ENCODE results near the gene HASPIN. TPM values are rescaled to one million over a fixed set of nuclear protein-coding genes. Genes with fewer than 3 reads are reported as not detected.
"Not testable (repeated sequence)": the region's sequence is repeated elsewhere in the genome, so short reads cannot be mapped to it uniquely, and the experiment has no call there.

The HASPIN gene
- total RNA-seq, 4 donors from 2014 or later, result 1.2 TPM; not detected in 3

DNA sequence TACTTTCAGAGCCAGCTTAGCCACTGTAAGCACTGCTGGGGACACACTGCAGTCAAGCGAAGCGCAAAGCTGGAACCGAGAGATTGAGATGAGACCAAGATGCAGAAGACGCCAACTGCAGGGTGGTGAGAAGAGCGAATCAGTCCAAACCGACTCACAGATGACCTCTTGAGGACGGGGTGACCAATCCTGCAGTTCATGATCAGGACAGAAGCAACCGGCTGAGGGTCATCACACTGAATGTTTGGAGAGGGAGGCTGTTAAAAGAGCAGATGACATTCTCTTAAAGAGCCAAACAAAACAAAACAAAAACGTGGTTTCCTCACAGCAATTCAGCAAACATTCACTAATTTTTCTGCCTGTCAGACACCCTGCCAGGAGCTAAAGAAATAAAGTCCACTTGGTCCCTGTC lies 8.5 kb downstream of the HASPIN start:
- peak in 2 of 3 donors; percentile 66 to 79 for DNase-seq
- Histone ChIP-seq H3K4me3 (no peak overlapping the region), H3K27ac (peak overlapping the region in 2 of 4 donors; percentile 23 to 39)

DNA sequence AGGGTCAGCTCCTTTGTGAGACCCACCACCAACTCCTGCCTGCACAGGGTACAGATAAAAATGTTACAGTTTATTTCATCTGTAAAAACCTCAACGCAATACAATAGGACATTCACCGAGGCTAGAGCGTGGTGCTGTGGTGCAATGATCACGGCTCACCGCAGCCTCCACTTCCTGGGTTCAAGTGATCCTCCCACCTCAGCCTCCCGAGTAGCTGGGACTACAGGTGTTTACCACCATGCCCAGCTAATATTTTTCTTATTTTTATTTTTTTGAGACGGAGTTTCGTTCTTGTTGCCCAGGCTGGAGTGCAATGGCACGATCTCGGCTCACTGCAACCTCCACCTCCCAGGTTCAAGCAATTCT lies 11.2 kb downstream of the HASPIN start:
- not testable (repeated sequence) for H3K36me3 ChIP-seq, H3K9me3 ChIP-seq, DNase-seq, H3K27me3 ChIP-seq, H3K4me3 ChIP-seq, H3K27ac ChIP-seq
- H3K4me1 ChIP-seq, result peaks cover 0 to 21% (median 6%) of the 10 kb centered on the region in 4 donors

More for the DNA sequence above, 8.5 kb downstream of the HASPIN start:
- Histone ChIP-seq H3K4me1 (no peaks in the 10 kb centered on the region), H3K9me3 (no peaks in the 10 kb centered on the region), H3K27me3 (no peaks in the 10 kb centered on the region), H3K36me3 (no peaks in the 10 kb centered on the region)
- no peak for TF ChIP-seq POLR2A (IDR thresholded peaks at IDR 0.05)
- TF ChIP-seq, protein P1, sequence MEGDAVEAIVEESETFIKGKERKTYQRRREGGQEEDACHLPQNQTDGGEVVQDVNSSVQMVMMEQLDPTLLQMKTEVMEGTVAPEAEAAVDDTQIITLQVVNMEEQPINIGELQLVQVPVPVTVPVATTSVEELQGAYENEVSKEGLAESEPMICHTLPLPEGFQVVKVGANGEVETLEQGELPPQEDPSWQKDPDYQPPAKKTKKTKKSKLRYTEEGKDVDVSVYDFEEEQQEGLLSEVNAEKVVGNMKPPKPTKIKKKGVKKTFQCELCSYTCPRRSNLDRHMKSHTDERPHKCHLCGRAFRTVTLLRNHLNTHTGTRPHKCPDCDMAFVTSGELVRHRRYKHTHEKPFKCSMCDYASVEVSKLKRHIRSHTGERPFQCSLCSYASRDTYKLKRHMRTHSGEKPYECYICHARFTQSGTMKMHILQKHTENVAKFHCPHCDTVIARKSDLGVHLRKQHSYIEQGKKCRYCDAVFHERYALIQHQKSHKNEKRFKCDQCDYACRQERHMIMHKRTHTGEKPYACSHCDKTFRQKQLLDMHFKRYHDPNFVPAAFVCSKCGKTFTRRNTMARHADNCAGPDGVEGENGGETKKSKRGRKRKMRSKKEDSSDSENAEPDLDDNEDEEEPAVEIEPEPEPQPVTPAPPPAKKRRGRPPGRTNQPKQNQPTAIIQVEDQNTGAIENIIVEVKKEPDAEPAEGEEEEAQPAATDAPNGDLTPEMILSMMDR (IDR thresholded peaks at IDR 0.05), result peak in 3 of 6 experiments; percentile 10 to 38 (median 31)

DNA sequence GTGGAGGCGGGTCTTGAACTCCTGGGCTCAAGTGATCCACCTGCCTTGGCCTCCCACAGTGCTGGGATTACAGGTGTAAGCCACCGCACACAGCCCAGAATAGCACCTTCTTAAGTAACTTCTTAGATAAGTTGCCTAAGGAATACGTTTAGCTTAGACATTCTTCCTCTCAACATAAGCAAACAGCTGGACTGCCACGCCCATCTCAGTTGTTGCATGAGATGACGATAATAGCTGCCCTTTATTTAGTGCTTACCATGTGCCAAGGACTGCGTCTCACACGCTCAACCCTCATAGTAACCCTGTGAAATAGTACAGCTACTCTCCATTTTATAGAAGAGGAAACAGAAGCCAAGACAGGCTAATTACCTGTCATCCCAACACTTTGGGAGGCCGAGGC lies 11.8 kb downstream of the HASPIN start:
- Histone ChIP-seq H3K27me3 (no peaks in the 10 kb centered on the region), H3K4me1 (peaks cover 0 to 22% (median 6%) of the 10 kb centered on the region in 4 donors), H3K4me3 (no peak overlapping the region), H3K27ac (no peak overlapping the region), H3K36me3 (no peaks in the 10 kb centered on the region), H3K9me3 (no peaks in the 10 kb centered on the region)
- no peak for DNase-seq
- TF ChIP-seq, protein P1 (IDR thresholded peaks at IDR 0.05), result no peak
- no peak for TF ChIP-seq POLR2A (IDR thresholded peaks at IDR 0.05)

DNA sequence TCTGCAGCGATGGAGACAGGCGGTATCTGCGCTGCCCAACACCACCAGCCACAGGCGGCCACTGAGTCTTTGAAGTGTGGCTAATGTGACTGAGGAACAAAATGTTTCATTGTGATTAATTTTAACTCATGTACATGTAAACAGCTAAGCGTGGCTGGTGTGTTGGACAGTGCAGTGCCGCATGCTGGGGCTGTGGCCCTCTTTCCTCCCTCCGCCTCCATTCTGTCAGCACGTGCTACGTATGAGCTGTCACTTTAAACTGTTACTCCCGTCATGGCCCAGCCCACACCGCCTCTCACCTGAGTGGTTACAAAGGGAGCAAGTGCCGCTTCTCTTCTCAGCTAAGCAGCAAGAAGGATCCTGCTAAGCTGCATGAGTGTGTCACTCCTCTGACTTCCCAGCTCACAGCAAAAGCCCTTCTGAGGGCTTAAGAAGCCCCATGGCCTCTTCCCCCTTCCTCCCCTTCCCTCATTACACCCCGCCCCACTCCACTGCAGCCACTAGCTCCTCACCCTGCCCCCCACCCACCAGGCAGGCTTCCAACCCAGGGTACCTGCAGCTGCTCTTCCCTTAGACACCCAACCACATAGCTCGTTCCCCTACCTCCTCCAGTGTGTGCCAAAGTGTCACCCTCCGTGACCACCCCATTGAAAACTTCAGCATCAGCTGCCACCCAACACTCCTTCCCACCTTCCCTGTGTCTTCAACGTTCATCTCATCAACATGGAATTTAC lies 15.0 kb downstream of the HASPIN start:
- H3K27ac ChIP-seq, result peak overlapping the region; percentile 37 to 78 (median 58)

DNA sequence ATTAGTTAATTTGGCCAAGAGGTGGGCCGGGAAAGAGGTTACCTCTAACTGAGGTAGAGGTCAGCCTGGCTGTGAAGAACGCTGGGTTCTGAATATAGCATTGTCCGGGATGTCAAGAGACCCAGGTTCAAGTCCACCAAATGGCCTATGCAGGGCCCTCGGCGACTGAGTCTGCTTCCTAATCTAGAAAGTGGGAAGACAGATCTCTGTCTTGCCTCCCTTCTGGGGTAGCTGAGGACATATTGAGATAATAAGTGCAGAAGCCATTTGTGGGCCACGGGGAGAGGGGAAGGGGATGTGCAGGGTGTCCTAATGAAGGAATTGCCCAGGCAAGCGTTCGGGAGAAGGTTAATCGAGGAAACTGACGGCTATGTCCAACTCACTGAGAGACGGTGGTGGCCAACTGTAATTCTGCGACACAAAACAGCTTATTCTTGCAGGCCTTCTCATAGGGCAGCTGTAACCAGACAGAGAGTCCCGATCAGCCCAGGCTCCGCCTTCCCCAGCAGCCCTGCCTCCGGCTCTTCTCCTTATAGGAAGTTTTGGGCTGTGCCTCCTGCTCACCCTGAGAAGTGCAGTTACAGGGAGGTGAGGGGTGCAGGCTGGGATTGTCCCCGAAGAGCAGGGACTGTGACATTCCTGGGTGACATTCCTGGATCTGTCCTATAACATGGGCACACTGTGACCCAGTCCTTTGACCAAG lies 15.9 kb downstream of the HASPIN start:
- TF ChIP-seq, protein P1 (IDR thresholded peaks at IDR 0.05), result no peak
- TF ChIP-seq POLR2A (IDR thresholded peaks at IDR 0.05), result no peak
- H3K4me1 ChIP-seq, result peaks cover 0 to 22% (median 6%) of the 10 kb centered on the region in 4 donors
- no peak overlapping the region for H3K4me3 ChIP-seq
- H3K36me3 ChIP-seq, result no peaks in the 10 kb centered on the region
- H3K27me3 ChIP-seq, result no peaks in the 10 kb centered on the region
- no peak for DNase-seq
- H3K9me3 ChIP-seq, result no peaks in the 10 kb centered on the region
- peak overlapping the region in 2 of 4 donors; percentile 66 to 78 for H3K27ac ChIP-seq

More for the DNA sequence above, 15.0 kb downstream of the HASPIN start:
- no peak for TF ChIP-seq POLR2A (IDR thresholded peaks at IDR 0.05)
- TF ChIP-seq, protein P1 (IDR thresholded peaks at IDR 0.05), result no peak
- Histone ChIP-seq H3K36me3 (no peaks in the 10 kb centered on the region), H3K27me3 (no peaks in the 10 kb centered on the region), H3K4me1 (peaks cover 0 to 22% (median 6%) of the 10 kb centered on the region in 4 donors), H3K9me3 (no peaks in the 10 kb centered on the region), H3K4me3 (no peak overlapping the region)
- DNase-seq, result peak; percentile 66 to 89 (median 73)

DNA sequence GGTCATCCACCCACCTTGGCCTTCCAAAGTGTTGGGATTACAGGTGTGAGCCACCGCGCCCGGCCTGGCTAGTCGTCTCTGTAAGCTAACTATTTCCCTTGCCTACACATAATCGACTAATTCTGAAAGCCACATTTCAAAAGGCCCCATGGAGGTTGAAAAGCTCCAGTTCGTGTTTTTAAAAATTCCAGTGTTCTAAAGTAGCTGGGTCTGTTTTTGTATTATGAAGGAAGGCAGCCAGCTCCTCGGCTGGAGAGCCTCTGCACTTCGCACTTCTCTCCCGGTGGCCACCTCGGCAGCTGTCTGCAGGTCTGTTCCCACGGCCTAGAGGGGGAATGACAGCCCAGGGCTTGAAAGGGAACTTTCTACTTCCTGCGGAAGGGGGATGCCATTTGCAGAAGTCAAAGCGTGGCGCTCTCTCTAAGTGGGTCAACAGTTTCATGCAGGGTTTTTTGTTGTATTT lies 16.9 kb downstream of the HASPIN start:
- DNase-seq, result peak in 2 of 3 donors; percentile 69 to 72
- TF ChIP-seq POLR2A (IDR thresholded peaks at IDR 0.05), result no peak
- TF ChIP-seq, protein P1 (IDR thresholded peaks at IDR 0.05), result no peak
- H3K9me3 ChIP-seq, result no peaks in the 10 kb centered on the region
- no peaks in the 10 kb centered on the region for H3K36me3 ChIP-seq
- peaks cover 0 to 22% (median 6%) of the 10 kb centered on the region in 4 donors for H3K4me1 ChIP-seq
- no peaks in the 10 kb centered on the region for H3K27me3 ChIP-seq
- H3K27ac ChIP-seq, result peak overlapping the region in 2 of 4 donors; percentile 31 to 49
- H3K4me3 ChIP-seq, result no peak overlapping the region
